Karpas-422 (cell line): ENCODE measurements around the gene LRBA. TPM values are rescaled to one million over a fixed set of nuclear protein-coding genes. Genes with fewer than 3 reads are reported as not detected.

Source experiments
- DNase-seq: peaks from one replicate; pipeline ENCODE4 v3.0.0-alpha.2; 2015
- H2AFZ ChIP-seq: fragments of 200-600 bp; sonication (generic); 2 replicates; pipeline ENCODE4 v1.6.1; 2014; ENCODE audit warnings: antibody characterized with exemption, low read length, mixed read lengths
- H3K27ac ChIP-seq: fragments of 200-600 bp; sonication (generic); 2 replicates; pipeline ENCODE4 v1.5.1; 2014; ENCODE audit warnings: mild to moderate bottlenecking, low read length, moderate library complexity
- H3K27me3 ChIP-seq: fragments of 200-600 bp; sonication (generic); 2 replicates; pipeline ENCODE4 v1.6.1; 2014; ENCODE audit warnings: low read length, mixed read lengths
- H3K36me3 ChIP-seq: fragments of 200-600 bp; sonication (generic); 2 replicates; pipeline ENCODE4 v1.6.1; 2014; ENCODE audit warnings: low read length, mixed read lengths; ENCODE audit not compliant: insufficient read depth
- H3K4me1 ChIP-seq: fragments of 200-600 bp; sonication (generic); 2 replicates; pipeline ENCODE4 v1.6.1; 2014; ENCODE audit warnings: mild to moderate bottlenecking, low read length, mixed read lengths
- H3K4me2 ChIP-seq: fragments of 200-600 bp; sonication (generic); 2 replicates; pipeline ENCODE4 v1.6.1; 2014; ENCODE audit warnings: low read length, low read depth, mild to moderate bottlenecking; ENCODE audit not compliant: poor library complexity, severe bottlenecking
- H3K4me3 ChIP-seq: fragments of 200-600 bp; sonication (generic); 2 replicates; pipeline ENCODE4 v1.5.1; 2014; ENCODE audit warnings: mild to moderate bottlenecking, antibody characterized with exemption, low read length, mixed read lengths
- H3K79me2 ChIP-seq: fragments of 200-600 bp; sonication (generic); 2 replicates; pipeline ENCODE4 v1.6.1; 2014; ENCODE audit warnings: mild to moderate bottlenecking, low read length, mixed read lengths
- H3K9ac ChIP-seq: fragments of 200-600 bp; sonication (generic); 2 replicates; pipeline ENCODE4 v1.6.0; 2014; ENCODE audit warnings: low read length
- H3K9me2 ChIP-seq: fragments of 200-600 bp; sonication (generic), shearing (Covaris generic); replicated peaks from 2 replicates; pipeline ENCODE4 v1.6.0; 2014; ENCODE audit warnings: mild to moderate bottlenecking, low read length, moderate library complexity; ENCODE audit not compliant: insufficient read depth
- H3K9me3 ChIP-seq: fragments of 300-700, 200-600 bp; sonication (generic); 2 replicates; pipeline ENCODE4 v1.6.1; 2014; ENCODE audit warnings: low read length, mixed read lengths
- H4K20me1 ChIP-seq: fragments of 200-600 bp; sonication (generic); 2 replicates; pipeline ENCODE4 v1.6.1; 2014; ENCODE audit warnings: mild to moderate bottlenecking, antibody characterized with exemption, low read length, low read depth; ENCODE audit not compliant: insufficient read depth
- total RNA-seq: library from RNA; depleted of rRNA; stranded (reverse); fragments of >200 nt; shearing (Covaris generic); gene quantifications from 2 replicates; pipeline ENCODE4 v1.2.3, GENCODE V29; 2014; ENCODE audit warnings: low replicate concordance

LRBA gene
- total RNA-seq, 1 experiment from 2014 or later: 131 TPM

GRCh38 chr4:150236626-150237025 lies 778.5 kb downstream of the LRBA start:
- Histone ChIP-seq H3K36me3 (no peaks in the 10 kb centered on the region), H3K9me2 (no peaks in the 10 kb centered on the region), H2AFZ (no peak overlapping the region), H3K4me2 (no peak overlapping the region), H3K9ac (no peak overlapping the region), H3K27ac (no peak overlapping the region), H3K9me3 (no peaks in the 10 kb centered on the region), H3K27me3 (no peaks in the 10 kb centered on the region), H4K20me1 (no peaks in the 10 kb centered on the region), H3K79me2 (no peaks in the 10 kb centered on the region), H3K4me3 (no peak overlapping the region), H3K4me1 (no peaks in the 10 kb centered on the region)
- DNase-seq: no peak

GRCh38 chr4:150235808-150236271 lies 779.2 kb downstream of the LRBA start:
- H3K79me2 ChIP-seq: no peaks in the 10 kb centered on the region
- no peak overlapping the region for H3K4me2 ChIP-seq
- no peak overlapping the region for H2AFZ ChIP-seq

GRCh38 chr4:150235317-150235716 lies 779.8 kb downstream of the LRBA start:
- Histone ChIP-seq H3K27ac (no peak overlapping the region), H3K36me3 (no peaks in the 10 kb centered on the region), H3K4me2 (no peak overlapping the region), H3K79me2 (no peaks in the 10 kb centered on the region), H3K9me2 (no peaks in the 10 kb centered on the region), H3K27me3 (0 out of 2 replicates have a peak, but pooled peaks cover 2% of the 10 kb centered on the region), H3K9ac (no peak overlapping the region), H3K4me1 (no peaks in the 10 kb centered on the region), H3K9me3 (no peaks in the 10 kb centered on the region), H3K4me3 (no peak overlapping the region), H2AFZ (no peak overlapping the region), H4K20me1 (no peaks in the 10 kb centered on the region)
- DNase-seq: no peak

More at GRCh38 chr4:150235808-150236271, 779.2 kb downstream of the LRBA start:
- no peak for DNase-seq
- Histone ChIP-seq H3K27ac (no peak overlapping the region), H3K9me2 (no peaks in the 10 kb centered on the region), H3K9me3 (no peaks in the 10 kb centered on the region), H3K4me1 (no peaks in the 10 kb centered on the region), H3K4me3 (no peak overlapping the region), H4K20me1 (no peaks in the 10 kb centered on the region), H3K9ac (no peak overlapping the region), H3K27me3 (0 out of 2 replicates have a peak, but pooled peaks cover 2% of the 10 kb centered on the region), H3K36me3 (no peaks in the 10 kb centered on the region)

GRCh38 chr4:150234246-150234645 lies 780.8 kb downstream of the LRBA start:
- no peak for DNase-seq
- Histone ChIP-seq H3K4me2 (no peak overlapping the region), H3K27ac (no peak overlapping the region), H3K9me3 (no peaks in the 10 kb centered on the region), H3K9me2 (no peaks in the 10 kb centered on the region), H3K27me3 (0 out of 2 replicates have a peak, but pooled peaks cover 2% of the 10 kb centered on the region), H3K9ac (no peak overlapping the region), H3K4me3 (no peak overlapping the region), H3K4me1 (no peaks in the 10 kb centered on the region), H3K79me2 (no peaks in the 10 kb centered on the region), H2AFZ (no peak overlapping the region), H3K36me3 (no peaks in the 10 kb centered on the region), H4K20me1 (no peaks in the 10 kb centered on the region)

- no peaks in the 10 kb centered on the region for H4K20me1 ChIP-seq
- no peaks in the 10 kb centered on the region for H3K4me1 ChIP-seq
- no peaks in the 10 kb centered on the region for H3K9me3 ChIP-seq
- no peak overlapping the region for H3K4me2 ChIP-seq
- H3K9me2 ChIP-seq: no peaks in the 10 kb centered on the region
- no peak overlapping the region for H3K9ac ChIP-seq
- DNase-seq: no peak
- H2AFZ ChIP-seq: no peak overlapping the region
- no peaks in the 10 kb centered on the region for H3K79me2 ChIP-seq
- H3K27ac ChIP-seq: no peak overlapping the region
- no peak overlapping the region for H3K4me3 ChIP-seq
- no peaks in the 10 kb centered on the region for H3K36me3 ChIP-seq
- H3K27me3 ChIP-seq: 0 out of 2 replicates have a peak, but pooled peaks cover 2% of the 10 kb centered on the region
Measured at GRCh38 chr4:150232029-150232428, 783.1 kb downstream of the LRBA start.

- no peaks in the 10 kb centered on the region for H3K36me3 ChIP-seq
- H3K4me1 ChIP-seq: no peaks in the 10 kb centered on the region
- DNase-seq: no peak
- no peak overlapping the region for H3K9ac ChIP-seq
- no peaks in the 10 kb centered on the region for H4K20me1 ChIP-seq
- H2AFZ ChIP-seq: no peak overlapping the region
- no peaks in the 10 kb centered on the region for H3K9me2 ChIP-seq
- H3K4me3 ChIP-seq: no peak overlapping the region
- H3K4me2 ChIP-seq: no peak overlapping the region
- no peak overlapping the region for H3K27ac ChIP-seq
- no peaks in the 10 kb centered on the region for H3K79me2 ChIP-seq
- no peaks in the 10 kb centered on the region for H3K9me3 ChIP-seq
- 0 out of 2 replicates have a peak, but pooled peaks cover 2% of the 10 kb centered on the region for H3K27me3 ChIP-seq
Measured at GRCh38 chr4:150231107-150231770, 783.8 kb downstream of the LRBA start.

GRCh38 chr4:150230561-150230960 lies 784.5 kb downstream of the LRBA start:
- no peaks in the 10 kb centered on the region for H3K79me2 ChIP-seq
- no peak overlapping the region for H3K9ac ChIP-seq
- DNase-seq: no peak
- H4K20me1 ChIP-seq: no peaks in the 10 kb centered on the region
- H3K27me3 ChIP-seq: 0 out of 2 replicates have a peak, but pooled peaks cover 2% of the 10 kb centered on the region
- H3K4me1 ChIP-seq: no peaks in the 10 kb centered on the region
- no peaks in the 10 kb centered on the region for H3K36me3 ChIP-seq
- no peak overlapping the region for H2AFZ ChIP-seq
- H3K4me3 ChIP-seq: no peak overlapping the region
- H3K9me2 ChIP-seq: no peaks in the 10 kb centered on the region
- no peaks in the 10 kb centered on the region for H3K9me3 ChIP-seq
- H3K27ac ChIP-seq: no peak overlapping the region
- H3K4me2 ChIP-seq: no peak overlapping the region

- Histone ChIP-seq H3K4me1 (no peaks in the 10 kb centered on the region), H3K27me3 (0 out of 2 replicates have a peak, but pooled peaks cover 2% of the 10 kb centered on the region), H3K4me3 (no peak overlapping the region), H3K9me2 (no peaks in the 10 kb centered on the region), H3K79me2 (no peaks in the 10 kb centered on the region), H3K9me3 (no peaks in the 10 kb centered on the region), H2AFZ (no peak overlapping the region), H3K27ac (no peak overlapping the region), H3K36me3 (no peaks in the 10 kb centered on the region), H3K9ac (no peak overlapping the region), H4K20me1 (no peaks in the 10 kb centered on the region), H3K4me2 (no peak overlapping the region)
- no peak for DNase-seq
Measured at GRCh38 chr4:150229520-150229919, 785.6 kb downstream of the LRBA start.
